PC-3 (cell line): Measurements from ENCODE around the gene RNF32. TPM values are rescaled to one million over a fixed set of nuclear protein-coding genes. Genes with fewer than 3 reads are reported as not detected.

Source experiments
- ATAC-seq: fragments of 200-7000 bp; cut with Tn5 transposase; 2 replicates; pipeline ENCODE4 v1.9.1; 2020; ENCODE audit warnings: mild to moderate bottlenecking, moderate library complexity
- BruUV-seq: library from RNA; stranded (reverse); fragments of 400-500 nt; replicated peaks from 2 replicates; lab custom pipeline; 2021; lab: Mats Ljungman, UMichigan
- CTCF ChIA-PET: fragments of 300-600 bp; sonication (Branson Sonifier 250); formaldehyde crosslinking; loops from one replicate; lab custom pipeline; 2022; ENCODE audit warnings: antibody characterized with exemption; lab: Charles Lee
- POLR2A ChIA-PET: fragments of 300-600 bp; sonication (Branson Sonifier 250); formaldehyde crosslinking; loops from one replicate; lab custom pipeline; 2022; ENCODE audit warnings: antibody characterized with exemption; ENCODE audit not compliant: unreplicated experiment; lab: Charles Lee
- DNase-seq: peaks from one replicate; pipeline ENCODE4 v3.0.0-alpha.2; 2015
- H2AFZ ChIP-seq: fragments of 300-600 bp; sonication (generic); 2 replicates; pipeline ENCODE4 v1.6.0; 2016; ENCODE audit warnings: antibody characterized with exemption, low read length
- H3F3A ChIP-seq: fragments of 300-600 bp; sonication (generic); one replicate; pipeline ENCODE4 v1.6.0; 2017; ENCODE audit warnings: antibody characterized with exemption, low read length, control low read depth, mild to moderate bottlenecking; ENCODE audit not compliant: unreplicated experiment
- H3K27ac ChIP-seq: fragments of 300-600 bp; sonication (generic); 2 replicates; pipeline ENCODE4 v1.5.1; 2016; ENCODE audit warnings: mild to moderate bottlenecking, low read length
- H3K27me3 ChIP-seq: fragments of 300-600 bp; sonication (generic); 2 replicates; pipeline ENCODE4 v1.6.1; 2016; ENCODE audit warnings: low read length, mixed read lengths
- H3K36me3 ChIP-seq: fragments of 300-600 bp; sonication (generic); 2 replicates; pipeline ENCODE4 v1.6.1; 2016; ENCODE audit warnings: low read depth, mixed run types, low read length, mixed read lengths
- H3K4me1 ChIP-seq: fragments of 300-600 bp; sonication (generic); 2 replicates; pipeline ENCODE4 v1.5.1; 2016; ENCODE audit warnings: low read length; ENCODE audit not compliant: insufficient read depth
- H3K4me2 ChIP-seq: fragments of 300-600 bp; sonication (generic); 2 replicates; pipeline ENCODE4 v1.6.0; 2016; ENCODE audit warnings: low read length
- H3K4me3 ChIP-seq: fragments of 300-600 bp; sonication (generic); 2 replicates; pipeline ENCODE4 v1.5.1; 2016; ENCODE audit warnings: mild to moderate bottlenecking, low read length, mixed read lengths
- H3K79me2 ChIP-seq: fragments of 300-600 bp; sonication (generic); 2 replicates; pipeline ENCODE4 v1.6.1; 2017; ENCODE audit warnings: low read length, mixed read lengths
- H3K9ac ChIP-seq: fragments of 300-600 bp; sonication (generic); 2 replicates; pipeline ENCODE4 v1.6.0; 2016; ENCODE audit warnings: mild to moderate bottlenecking, low read length
- H3K9me2 ChIP-seq: fragments of 300-600 bp; sonication (generic); replicated peaks from 2 replicates; pipeline ENCODE4 v1.6.1; 2016; ENCODE audit warnings: mixed run types, low read length, mixed read lengths
- H3K9me3 ChIP-seq: fragments of 300-600 bp; sonication (generic); 2 replicates; pipeline ENCODE4 v1.6.1; 2016; ENCODE audit warnings: low read length, mixed read lengths
- H4K20me1 ChIP-seq: fragments of 300-600 bp; sonication (generic); 2 replicates; pipeline ENCODE4 v1.6.1; 2016; ENCODE audit warnings: low read length, mixed read lengths
- EZH2 ChIP-seq: fragments of 300-600 bp; sonication (generic); IDR thresholded peaks from one replicate; pipeline ENCODE4 v1.6.1; 2017; ENCODE audit warnings: antibody characterized with exemption, mild to moderate bottlenecking, low read length; ENCODE audit not compliant: unreplicated experiment
- EZH2phosphoT487 ChIP-seq: fragments of 300-600 bp; sonication (generic); IDR thresholded peaks from 2 replicates; pipeline ENCODE4 v1.6.1; 2018; ENCODE audit warnings: mild to moderate bottlenecking, antibody characterized with exemption, low read length, borderline replicate concordance
- intact Hi-C: fragments of 100-400 bp; cut with micrococcal nuclease; formaldehyde crosslinking; loops from 2 replicates; pipeline ENCODE4 v1.9.0; 2023
- total RNA-seq: library from RNA; depleted of rRNA; stranded (reverse); fragments of >200 nt; gene quantifications from 2 replicates; pipeline ENCODE4 v1.2.3, GENCODE V29; 2014
- TF ChIP-seq, protein P1 (sequence below): fragments of 300-600 bp; sonication (generic); conservative IDR thresholded peaks from 2 replicates; pipeline ENCODE4 v1.5.1; 2017; ENCODE audit warnings: antibody characterized with exemption, low read depth, mild to moderate bottlenecking, low read length

RNF32 gene
- total RNA-seq, 1 experiment from 2014 or later, result 1.7 TPM

DNA sequence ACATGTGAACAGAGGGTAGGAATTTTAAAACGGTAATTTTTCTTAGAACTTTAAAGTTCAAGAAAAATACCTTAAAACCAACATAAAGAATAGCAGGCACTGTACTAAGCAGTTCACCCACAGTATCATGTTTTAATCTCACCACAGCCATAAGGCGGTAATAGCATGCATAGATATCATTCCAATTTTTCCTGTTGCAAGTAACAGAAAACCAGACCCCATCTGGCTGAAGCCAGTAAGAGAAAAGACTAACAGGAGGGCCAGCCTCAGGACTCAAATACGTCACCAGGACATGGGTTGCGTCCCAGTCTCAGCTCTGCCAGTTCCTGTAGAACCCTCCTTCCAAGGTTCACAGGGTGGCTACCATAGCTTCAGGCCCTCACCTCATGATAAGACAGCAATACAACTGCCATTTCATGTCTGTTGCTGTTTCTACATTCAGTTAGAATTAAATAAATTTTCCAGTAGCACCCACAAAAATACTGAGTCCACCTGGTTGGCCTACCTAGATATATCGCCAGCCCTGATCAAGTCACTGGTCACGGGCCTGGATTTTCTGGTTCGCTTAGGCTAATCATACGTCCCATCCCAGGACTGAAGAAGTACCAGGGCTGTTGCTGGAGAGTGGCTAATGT, 2.0 kb upstream of the RNF32 start:
- Histone ChIP-seq H3K9ac (no peak overlapping the region), H3K27me3 (no peaks in the 10 kb centered on the region), H3K4me2 (peak overlapping the region; percentile 9; the same call in 1 of the 2 replicates), H3K4me1 (peaks cover 16% of the 10 kb centered on the region), H4K20me1 (no peaks in the 10 kb centered on the region), H3K27ac (no peak overlapping the region), H3K4me3 (no peak overlapping the region), H3K79me2 (peaks cover 6% of the 10 kb centered on the region; the same call in 1 of the 2 replicates), H3K9me2 (no peaks in the 10 kb centered on the region), H3F3A (no peaks in the 10 kb centered on the region), H3K9me3 (no peaks in the 10 kb centered on the region), H3K36me3 (no peaks in the 10 kb centered on the region), H2AFZ (no peak overlapping the region)
- no TSS peak for BruUV-seq
- POLR2A ChIA-PET, result no interaction called here
- no peak for DNase-seq
- CTCF ChIA-PET, result no interaction called here
- ATAC-seq, result no peak
- intact Hi-C loops, result no loop called here
- no peak for TF ChIP-seq EZH2
- no peak for TF ChIP-seq EZH2phosphoT487
- TF ChIP-seq, protein P1, sequence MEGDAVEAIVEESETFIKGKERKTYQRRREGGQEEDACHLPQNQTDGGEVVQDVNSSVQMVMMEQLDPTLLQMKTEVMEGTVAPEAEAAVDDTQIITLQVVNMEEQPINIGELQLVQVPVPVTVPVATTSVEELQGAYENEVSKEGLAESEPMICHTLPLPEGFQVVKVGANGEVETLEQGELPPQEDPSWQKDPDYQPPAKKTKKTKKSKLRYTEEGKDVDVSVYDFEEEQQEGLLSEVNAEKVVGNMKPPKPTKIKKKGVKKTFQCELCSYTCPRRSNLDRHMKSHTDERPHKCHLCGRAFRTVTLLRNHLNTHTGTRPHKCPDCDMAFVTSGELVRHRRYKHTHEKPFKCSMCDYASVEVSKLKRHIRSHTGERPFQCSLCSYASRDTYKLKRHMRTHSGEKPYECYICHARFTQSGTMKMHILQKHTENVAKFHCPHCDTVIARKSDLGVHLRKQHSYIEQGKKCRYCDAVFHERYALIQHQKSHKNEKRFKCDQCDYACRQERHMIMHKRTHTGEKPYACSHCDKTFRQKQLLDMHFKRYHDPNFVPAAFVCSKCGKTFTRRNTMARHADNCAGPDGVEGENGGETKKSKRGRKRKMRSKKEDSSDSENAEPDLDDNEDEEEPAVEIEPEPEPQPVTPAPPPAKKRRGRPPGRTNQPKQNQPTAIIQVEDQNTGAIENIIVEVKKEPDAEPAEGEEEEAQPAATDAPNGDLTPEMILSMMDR, result no peak

DNA sequence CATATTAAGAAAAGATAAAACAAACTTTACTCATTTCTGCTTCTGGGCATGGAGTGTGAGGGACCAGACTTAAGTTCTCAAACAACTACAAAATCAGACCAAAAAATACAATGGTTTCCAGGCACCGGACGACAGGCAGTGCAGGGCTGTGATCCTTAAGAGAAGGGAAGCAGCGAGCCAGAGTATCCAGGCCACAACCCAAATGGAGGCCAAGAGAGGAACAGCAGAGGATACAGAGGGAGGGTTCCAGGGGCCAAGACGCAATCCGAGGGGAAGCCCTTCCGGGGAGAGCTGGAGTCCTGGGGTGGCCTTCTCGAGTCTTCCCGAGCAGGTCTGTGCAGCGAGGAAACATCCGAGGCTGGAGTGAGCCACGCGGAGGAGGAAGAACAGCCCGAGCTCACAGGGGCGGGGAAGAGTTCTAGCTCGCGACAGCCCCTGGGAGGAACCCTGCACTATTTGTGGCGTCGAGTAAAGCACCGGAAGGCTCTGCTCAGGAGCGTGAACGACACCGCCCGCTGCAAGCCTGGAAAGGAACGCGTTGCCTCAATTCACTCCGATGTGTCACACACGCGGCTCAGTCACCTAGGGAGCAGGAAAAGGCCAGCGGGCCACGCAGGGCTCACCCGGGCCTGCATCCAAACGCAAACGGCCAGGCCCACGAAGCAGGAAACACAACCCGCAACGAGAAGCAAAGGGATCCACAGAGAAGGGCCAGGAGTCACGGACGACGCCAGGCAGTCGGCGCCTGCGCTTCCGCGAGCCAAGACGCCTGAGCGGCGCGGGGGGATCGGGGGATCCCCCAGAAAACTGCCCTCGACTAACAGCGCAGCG, 933 bp upstream of the RNF32 start:
- DNase-seq (no peak), ATAC-seq (no peak)
- H3K9me2 ChIP-seq, result no peaks in the 10 kb centered on the region
- no peaks in the 10 kb centered on the region for H3K36me3 ChIP-seq
- H3K27ac ChIP-seq, result no peak overlapping the region
- H3K9ac ChIP-seq, result peak overlapping the region; percentile 52; the same call in 1 of the 2 replicates
- ChIA-PET CTCF (no interaction called here), POLR2A (no interaction called here)
- no peaks in the 10 kb centered on the region for H3K27me3 ChIP-seq
- peaks cover 6% of the 10 kb centered on the region; the same call in 1 of the 2 replicates for H3K79me2 ChIP-seq
- TF ChIP-seq EZH2phosphoT487 (no peak), EZH2 (no peak)
- TF ChIP-seq, protein P1, result no peak
- intact Hi-C loops, result no loop called here
- BruUV-seq, result no TSS peak
- peak overlapping the region; percentile 89 for H3K4me2 ChIP-seq
- peaks cover 16% of the 10 kb centered on the region for H3K4me1 ChIP-seq
- no peaks in the 10 kb centered on the region for H3F3A ChIP-seq
- peak overlapping the region; percentile 61 for H3K4me3 ChIP-seq
- peak overlapping the region; percentile 95 for H2AFZ ChIP-seq
- H3K9me3 ChIP-seq, result no peaks in the 10 kb centered on the region
- H4K20me1 ChIP-seq, result no peaks in the 10 kb centered on the region
